C4-2B (cell line): ENCODE data around the gene TANC1.

Source experiments
- H3K27ac ChIP-seq: fragments of 450-650 bp; 2 replicates; pipeline ENCODE4 v1.5.1; 2017
- ZFX ChIP-seq: fragments of 450-650 bp; IDR thresholded peaks from 2 replicates; pipeline ENCODE4 v1.6.1; 2017
- TF ChIP-seq, protein P1 (sequence below): fragments of 450-650 bp; conservative IDR thresholded peaks from 2 replicates; pipeline ENCODE4 v1.5.1; 2017; ENCODE audit warnings: mild to moderate bottlenecking

The TANC1 gene

DNA sequence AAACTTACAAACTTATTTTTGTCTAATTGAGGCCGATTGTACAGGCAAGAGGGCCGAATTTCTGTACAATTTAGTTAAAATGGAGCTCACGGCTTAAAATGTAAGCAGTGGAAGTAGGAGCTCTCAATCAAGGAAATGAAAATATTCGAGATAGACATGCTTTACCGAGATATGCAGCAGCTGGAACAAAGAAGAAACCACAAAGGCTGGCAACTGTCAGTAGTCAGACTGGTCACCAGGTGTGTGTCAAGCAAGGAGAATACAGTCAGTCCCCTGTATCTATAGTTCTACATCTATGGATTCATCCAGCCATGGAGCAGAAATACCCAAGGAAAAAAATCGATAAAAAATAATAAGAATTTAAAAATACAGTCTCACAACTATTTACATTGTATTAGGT, 195.5 kb downstream of the TANC1 start:
- no peak overlapping the region for H3K27ac ChIP-seq
- no peak for TF ChIP-seq ZFX
- TF ChIP-seq, protein P1, sequence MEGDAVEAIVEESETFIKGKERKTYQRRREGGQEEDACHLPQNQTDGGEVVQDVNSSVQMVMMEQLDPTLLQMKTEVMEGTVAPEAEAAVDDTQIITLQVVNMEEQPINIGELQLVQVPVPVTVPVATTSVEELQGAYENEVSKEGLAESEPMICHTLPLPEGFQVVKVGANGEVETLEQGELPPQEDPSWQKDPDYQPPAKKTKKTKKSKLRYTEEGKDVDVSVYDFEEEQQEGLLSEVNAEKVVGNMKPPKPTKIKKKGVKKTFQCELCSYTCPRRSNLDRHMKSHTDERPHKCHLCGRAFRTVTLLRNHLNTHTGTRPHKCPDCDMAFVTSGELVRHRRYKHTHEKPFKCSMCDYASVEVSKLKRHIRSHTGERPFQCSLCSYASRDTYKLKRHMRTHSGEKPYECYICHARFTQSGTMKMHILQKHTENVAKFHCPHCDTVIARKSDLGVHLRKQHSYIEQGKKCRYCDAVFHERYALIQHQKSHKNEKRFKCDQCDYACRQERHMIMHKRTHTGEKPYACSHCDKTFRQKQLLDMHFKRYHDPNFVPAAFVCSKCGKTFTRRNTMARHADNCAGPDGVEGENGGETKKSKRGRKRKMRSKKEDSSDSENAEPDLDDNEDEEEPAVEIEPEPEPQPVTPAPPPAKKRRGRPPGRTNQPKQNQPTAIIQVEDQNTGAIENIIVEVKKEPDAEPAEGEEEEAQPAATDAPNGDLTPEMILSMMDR = no peak

DNA sequence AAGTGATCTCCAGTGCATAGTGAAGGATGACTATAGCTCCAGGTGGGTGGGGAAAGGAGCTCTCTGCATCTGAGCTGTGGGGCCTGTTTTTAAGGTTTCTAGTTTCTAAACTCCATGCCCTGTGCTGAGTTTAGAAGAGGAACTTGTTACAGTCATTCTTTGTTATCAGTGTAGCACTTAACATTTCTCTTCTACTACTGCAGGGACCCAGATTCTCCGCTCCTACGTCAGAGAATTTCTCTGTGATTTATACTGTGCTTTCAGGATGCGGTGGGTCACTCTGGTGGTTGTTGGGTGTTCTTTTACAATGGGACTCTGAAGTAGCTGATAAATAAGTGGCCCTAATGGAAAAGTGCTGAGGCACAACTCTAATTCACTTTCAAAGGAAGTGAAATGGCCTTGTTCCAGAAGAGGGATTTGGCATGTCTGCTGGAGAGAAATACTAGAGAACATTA, 196.0 kb downstream of the TANC1 start:
- no peak for TF ChIP-seq ZFX
- TF ChIP-seq, protein P1 = no peak
- no peak overlapping the region for H3K27ac ChIP-seq

DNA sequence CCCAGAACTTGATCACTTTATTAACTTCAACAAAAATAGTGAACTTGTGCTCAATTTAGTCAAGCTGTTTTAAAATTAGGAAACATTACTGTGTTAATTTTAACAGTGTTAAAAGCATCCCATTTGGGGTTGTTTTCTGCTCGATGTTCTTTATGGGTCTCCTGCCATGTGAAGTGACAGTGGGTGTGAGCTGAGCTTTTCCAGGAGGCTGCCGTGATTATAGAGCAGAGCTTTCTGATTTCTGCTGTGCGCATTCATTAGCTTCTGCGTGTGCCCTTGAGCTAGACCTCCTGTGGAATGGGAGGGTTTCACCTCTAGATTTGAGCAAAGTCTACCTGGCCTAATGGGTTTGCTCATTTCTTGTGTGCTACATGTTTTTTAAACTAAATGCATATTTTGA, 196.6 kb downstream of the TANC1 start:
- TF ChIP-seq ZFX = no peak
- TF ChIP-seq, protein P1 = no peak
- H3K27ac ChIP-seq = no peak overlapping the region

DNA sequence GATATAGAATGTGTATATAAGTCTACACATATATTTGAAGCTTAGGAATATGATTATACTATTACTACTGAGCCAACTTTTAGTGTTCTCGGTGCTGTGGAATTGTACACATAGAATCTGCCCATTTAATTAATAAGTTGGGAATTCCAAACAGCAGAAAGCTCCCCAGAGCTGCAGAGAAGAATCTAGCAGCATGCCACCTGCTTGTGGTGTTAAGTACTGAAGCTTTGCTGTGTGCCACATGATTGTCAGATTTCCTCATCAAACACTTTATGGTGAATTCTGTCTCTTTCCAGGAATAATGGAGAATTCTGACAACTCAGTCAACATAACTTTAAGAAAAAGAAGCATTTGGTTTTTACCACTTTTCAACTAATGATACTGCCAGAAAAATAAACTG, 200.3 kb downstream of the TANC1 start:
- TF ChIP-seq ZFX = no peak
- TF ChIP-seq, protein P1 = no peak; the same call in 1 of the 2 replicates
- H3K27ac ChIP-seq = no peak overlapping the region

- no peak for TF ChIP-seq ZFX
- TF ChIP-seq, protein P1 = no peak
- H3K27ac ChIP-seq = no peak overlapping the region
Observed at GRCh38 chr2:159169187-159169586, 200.7 kb downstream of the TANC1 start.

DNA sequence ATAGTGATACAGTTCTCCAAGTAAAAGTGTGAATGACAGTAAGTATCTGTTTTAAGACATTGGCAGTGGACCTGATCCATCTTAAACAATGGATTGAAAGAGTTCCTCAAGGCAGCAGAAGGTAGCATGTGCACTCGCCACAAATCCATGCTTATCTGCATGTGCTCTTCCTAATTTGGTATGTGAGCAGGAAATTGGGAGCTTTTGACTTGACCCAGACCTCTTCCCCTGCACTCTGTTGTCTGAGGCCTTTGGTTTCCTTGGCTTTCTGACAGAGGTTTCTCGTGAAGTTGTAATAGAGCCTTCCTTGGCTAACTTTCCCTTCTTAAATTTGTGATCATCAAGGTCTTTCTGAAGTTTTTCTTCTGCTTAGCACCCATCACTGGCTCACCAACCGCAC, 204.0 kb downstream of the TANC1 start:
- TF ChIP-seq, protein P1 = no peak
- no peak for TF ChIP-seq ZFX
- no peak overlapping the region for H3K27ac ChIP-seq

GRCh38 chr2:159174759-159175158, 206.3 kb downstream of the TANC1 start:
- no peak for TF ChIP-seq ZFX
- TF ChIP-seq, protein P1 = no peak
- no peak overlapping the region; the same call in 1 of the 2 replicates for H3K27ac ChIP-seq
